ENCODE data around the gene NPRL2. TPM values are rescaled to one million over a fixed set of nuclear protein-coding genes. Genes with fewer than 3 reads are reported as not detected.

NPRL2 gene
- total and polyA plus RNA-seq, 2 experiments from 2014 or later, result 22.3 to 27.7 TPM

DNA sequence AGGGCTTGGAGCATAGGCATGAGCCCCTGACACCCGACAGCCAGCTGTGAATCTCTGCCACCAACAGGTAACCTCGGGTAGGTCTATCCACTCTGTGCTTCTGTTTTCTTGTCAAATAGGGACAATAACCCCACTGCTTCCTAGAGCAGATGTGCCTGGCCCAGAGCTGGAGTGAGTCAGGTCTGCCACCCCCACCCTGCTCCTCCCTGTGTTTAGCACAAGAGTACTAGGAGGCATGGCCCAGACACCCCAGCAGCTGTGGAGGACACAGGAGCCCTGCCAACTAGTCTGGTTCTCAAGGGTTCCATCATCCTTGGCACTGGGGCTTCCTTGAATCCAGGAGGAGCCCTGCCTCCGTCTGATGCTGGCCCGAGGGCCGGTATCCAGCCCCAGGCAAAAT lies 42.5 kb upstream of the NPRL2 start:
- H3K27me3 Mint-ChIP-seq (ENCODE audit: insufficient read depth, low read depth, poor library complexity), result peaks cover 4% of the 10 kb centered on the region
- H4K20me1 ChIP-seq (replicated peaks; ENCODE audit: insufficient read depth), result no peaks in the 10 kb centered on the region
- no peak overlapping the region for H3K27ac Mint-ChIP-seq
- no peak overlapping the region for H3K4me3 Mint-ChIP-seq
- H3K4me2 ChIP-seq, result no peak overlapping the region
- H3K9me2 ChIP-seq (ENCODE audit: insufficient read depth), result no peaks in the 10 kb centered on the region
- H3K36me3 ChIP-seq (ENCODE audit: insufficient read depth), result no peaks in the 10 kb centered on the region
- H3F3A ChIP-seq (replicated peaks; ENCODE audit: low read depth), result no peaks in the 10 kb centered on the region
- H3K9me3 Mint-ChIP-seq, result no peaks in the 10 kb centered on the region
- no peaks in the 10 kb centered on the region for H3K27me3 ChIP-seq (ENCODE audit: insufficient read depth)
- H3K27ac ChIP-seq (ENCODE audit: low read depth), result no peak overlapping the region
- no peaks in the 10 kb centered on the region; the same call in 2 of the 3 replicates for H3K36me3 Mint-ChIP-seq (ENCODE audit: low read depth)
- ATAC-seq (no peak), DNase-seq (ENCODE audit: low spot score) (no peak)
- no peak for TF ChIP-seq ZNF114 (CRISPR knock-in tag; IDR thresholded peaks at IDR 0.05)
- no peak for TF ChIP-seq STAT1 (IDR thresholded peaks at IDR 0.05; ENCODE audit: unreplicated experiment)
- TF ChIP-seq, protein P1, sequence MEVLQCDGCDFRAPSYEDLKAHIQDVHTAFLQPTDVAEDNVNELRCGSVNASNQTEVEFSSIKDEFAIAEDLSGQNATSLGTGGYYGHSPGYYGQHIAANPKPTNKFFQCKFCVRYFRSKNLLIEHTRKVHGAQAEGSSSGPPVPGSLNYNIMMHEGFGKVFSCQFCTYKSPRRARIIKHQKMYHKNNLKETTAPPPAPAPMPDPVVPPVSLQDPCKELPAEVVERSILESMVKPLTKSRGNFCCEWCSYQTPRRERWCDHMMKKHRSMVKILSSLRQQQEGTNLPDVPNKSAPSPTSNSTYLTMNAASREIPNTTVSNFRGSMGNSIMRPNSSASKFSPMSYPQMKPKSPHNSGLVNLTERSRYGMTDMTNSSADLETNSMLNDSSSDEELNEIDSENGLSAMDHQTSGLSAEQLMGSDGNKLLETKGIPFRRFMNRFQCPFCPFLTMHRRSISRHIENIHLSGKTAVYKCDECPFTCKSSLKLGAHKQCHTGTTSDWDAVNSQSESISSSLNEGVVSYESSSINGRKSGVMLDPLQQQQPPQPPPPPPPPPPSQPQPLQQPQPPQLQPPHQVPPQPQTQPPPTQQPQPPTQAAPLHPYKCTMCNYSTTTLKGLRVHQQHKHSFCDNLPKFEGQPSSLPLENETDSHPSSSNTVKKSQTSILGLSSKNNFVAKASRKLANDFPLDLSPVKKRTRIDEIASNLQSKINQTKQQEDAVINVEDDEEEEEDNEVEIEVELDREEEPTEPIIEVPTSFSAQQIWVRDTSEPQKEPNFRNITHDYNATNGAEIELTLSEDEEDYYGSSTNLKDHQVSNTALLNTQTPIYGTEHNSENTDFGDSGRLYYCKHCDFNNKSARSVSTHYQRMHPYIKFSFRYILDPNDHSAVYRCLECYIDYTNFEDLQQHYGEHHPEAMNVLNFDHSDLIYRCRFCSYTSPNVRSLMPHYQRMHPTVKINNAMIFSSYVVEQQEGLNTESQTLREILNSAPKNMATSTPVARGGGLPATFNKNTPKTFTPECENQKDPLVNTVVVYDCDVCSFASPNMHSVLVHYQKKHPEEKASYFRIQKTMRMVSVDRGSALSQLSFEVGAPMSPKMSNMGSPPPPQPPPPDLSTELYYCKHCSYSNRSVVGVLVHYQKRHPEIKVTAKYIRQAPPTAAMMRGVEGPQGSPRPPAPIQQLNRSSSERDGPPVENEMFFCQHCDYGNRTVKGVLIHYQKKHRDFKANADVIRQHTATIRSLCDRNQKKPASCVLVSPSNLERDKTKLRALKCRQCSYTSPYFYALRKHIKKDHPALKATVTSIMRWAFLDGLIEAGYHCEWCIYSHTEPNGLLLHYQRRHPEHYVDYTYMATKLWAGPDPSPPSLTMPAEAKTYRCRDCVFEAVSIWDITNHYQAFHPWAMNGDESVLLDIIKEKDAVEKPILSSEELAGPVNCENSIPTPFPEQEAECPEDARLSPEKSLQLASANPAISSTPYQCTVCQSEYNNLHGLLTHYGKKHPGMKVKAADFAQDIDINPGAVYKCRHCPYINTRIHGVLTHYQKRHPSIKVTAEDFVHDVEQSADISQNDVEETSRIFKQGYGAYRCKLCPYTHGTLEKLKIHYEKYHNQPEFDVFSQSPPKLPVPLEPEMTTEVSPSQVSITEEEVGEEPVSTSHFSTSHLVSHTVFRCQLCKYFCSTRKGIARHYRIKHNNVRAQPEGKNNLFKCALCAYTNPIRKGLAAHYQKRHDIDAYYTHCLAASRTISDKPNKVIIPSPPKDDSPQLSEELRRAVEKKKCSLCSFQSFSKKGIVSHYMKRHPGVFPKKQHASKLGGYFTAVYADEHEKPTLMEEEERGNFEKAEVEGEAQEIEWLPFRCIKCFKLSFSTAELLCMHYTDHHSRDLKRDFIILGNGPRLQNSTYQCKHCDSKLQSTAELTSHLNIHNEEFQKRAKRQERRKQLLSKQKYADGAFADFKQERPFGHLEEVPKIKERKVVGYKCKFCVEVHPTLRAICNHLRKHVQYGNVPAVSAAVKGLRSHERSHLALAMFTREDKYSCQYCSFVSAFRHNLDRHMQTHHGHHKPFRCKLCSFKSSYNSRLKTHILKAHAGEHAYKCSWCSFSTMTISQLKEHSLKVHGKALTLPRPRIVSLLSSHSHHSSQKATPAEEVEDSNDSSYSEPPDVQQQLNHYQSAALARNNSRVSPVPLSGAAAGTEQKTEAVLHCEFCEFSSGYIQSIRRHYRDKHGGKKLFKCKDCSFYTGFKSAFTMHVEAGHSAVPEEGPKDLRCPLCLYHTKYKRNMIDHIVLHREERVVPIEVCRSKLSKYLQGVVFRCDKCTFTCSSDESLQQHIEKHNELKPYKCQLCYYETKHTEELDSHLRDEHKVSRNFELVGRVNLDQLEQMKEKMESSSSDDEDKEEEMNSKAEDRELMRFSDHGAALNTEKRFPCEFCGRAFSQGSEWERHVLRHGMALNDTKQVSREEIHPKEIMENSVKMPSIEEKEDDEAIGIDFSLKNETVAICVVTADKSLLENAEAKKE (CRISPR knock-in tag; IDR thresholded peaks at IDR 0.05), result no peak
- no peak for TF ChIP-seq NANOG (IDR thresholded peaks at IDR 0.05; ENCODE audit: borderline replicate concordance)
- TF ChIP-seq ZNF331 (CRISPR knock-in tag; IDR thresholded peaks at IDR 0.05; ENCODE audit: low read depth), result no peak
- TF ChIP-seq ETS1 (IDR thresholded peaks at IDR 0.05), result no peak
- TF ChIP-seq CREB1 (CRISPR knock-in tag; IDR thresholded peaks at IDR 0.05; ENCODE audit: low read depth), result no peak
- TF ChIP-seq CTCF (conservative IDR thresholded peaks at IDR 0.05; ENCODE audit: low read depth in 2 of 2), result no peak
- no peak for TF ChIP-seq EZH2 (IDR thresholded peaks at IDR 0.05; ENCODE audit: low read depth, unreplicated experiment)
- TF ChIP-seq, protein P2, sequence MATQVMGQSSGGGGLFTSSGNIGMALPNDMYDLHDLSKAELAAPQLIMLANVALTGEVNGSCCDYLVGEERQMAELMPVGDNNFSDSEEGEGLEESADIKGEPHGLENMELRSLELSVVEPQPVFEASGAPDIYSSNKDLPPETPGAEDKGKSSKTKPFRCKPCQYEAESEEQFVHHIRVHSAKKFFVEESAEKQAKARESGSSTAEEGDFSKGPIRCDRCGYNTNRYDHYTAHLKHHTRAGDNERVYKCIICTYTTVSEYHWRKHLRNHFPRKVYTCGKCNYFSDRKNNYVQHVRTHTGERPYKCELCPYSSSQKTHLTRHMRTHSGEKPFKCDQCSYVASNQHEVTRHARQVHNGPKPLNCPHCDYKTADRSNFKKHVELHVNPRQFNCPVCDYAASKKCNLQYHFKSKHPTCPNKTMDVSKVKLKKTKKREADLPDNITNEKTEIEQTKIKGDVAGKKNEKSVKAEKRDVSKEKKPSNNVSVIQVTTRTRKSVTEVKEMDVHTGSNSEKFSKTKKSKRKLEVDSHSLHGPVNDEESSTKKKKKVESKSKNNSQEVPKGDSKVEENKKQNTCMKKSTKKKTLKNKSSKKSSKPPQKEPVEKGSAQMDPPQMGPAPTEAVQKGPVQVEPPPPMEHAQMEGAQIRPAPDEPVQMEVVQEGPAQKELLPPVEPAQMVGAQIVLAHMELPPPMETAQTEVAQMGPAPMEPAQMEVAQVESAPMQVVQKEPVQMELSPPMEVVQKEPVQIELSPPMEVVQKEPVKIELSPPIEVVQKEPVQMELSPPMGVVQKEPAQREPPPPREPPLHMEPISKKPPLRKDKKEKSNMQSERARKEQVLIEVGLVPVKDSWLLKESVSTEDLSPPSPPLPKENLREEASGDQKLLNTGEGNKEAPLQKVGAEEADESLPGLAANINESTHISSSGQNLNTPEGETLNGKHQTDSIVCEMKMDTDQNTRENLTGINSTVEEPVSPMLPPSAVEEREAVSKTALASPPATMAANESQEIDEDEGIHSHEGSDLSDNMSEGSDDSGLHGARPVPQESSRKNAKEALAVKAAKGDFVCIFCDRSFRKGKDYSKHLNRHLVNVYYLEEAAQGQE (IDR thresholded peaks at IDR 0.05; ENCODE audit: unreplicated experiment), result no peak
- TF ChIP-seq JUNB (IDR thresholded peaks at IDR 0.05; ENCODE audit: unreplicated experiment), result no peak
- TF ChIP-seq POLR2AphosphoS5 (IDR thresholded peaks at IDR 0.05; ENCODE audit: low read depth), result no peak
- no peak for TF ChIP-seq EZH2phosphoT487 (IDR thresholded peaks at IDR 0.05; ENCODE audit: unreplicated experiment)
- H3K4me1 ChIP-seq (ENCODE audit: insufficient read depth), result no peaks in the 10 kb centered on the region
- no peak overlapping the region for H2AFZ ChIP-seq
- H3K4me3 ChIP-seq, result no peak overlapping the region
- no peaks in the 10 kb centered on the region for H3K4me1 Mint-ChIP-seq
- H3K79me2 ChIP-seq (replicated peaks; ENCODE audit: insufficient read depth), result no peaks in the 10 kb centered on the region
